Keratinocyte (primary cell): ENCODE measurements around the gene HOXB9. TPM values are rescaled to one million over a fixed set of nuclear protein-coding genes. Genes with fewer than 3 reads are reported as not detected.
A peak's percentile ranks its signal among the peaks of the same experiment; 100 is the strongest.

ENCODE experiments used
- DNase-seq: peaks from one replicate; pipeline ENCODE4 v3.0.0-alpha.2; 2011; ENCODE audit warnings: low read depth, missing footprints, low spot score
- FAIRE-seq: peaks from 2 replicates; lab custom pipeline; 2011; peaks lifted over from hg19 to GRCh38; lab: Jason Lieb, UNC
- H2AFZ ChIP-seq: 2 replicates; pipeline ENCODE4 v1.6.0; 2012; ENCODE audit warnings: low read length, control low read depth, inconsistent platforms; ENCODE audit not compliant: control insufficient read depth
- H3K27ac ChIP-seq: 2 replicates; pipeline ENCODE4 v1.5.1; 2011; ENCODE audit warnings: low read length; ENCODE audit not compliant: control insufficient read depth, insufficient read depth
- H3K27me3 ChIP-seq: 3 replicates; pipeline ENCODE4 v1.6.0; 2011; ENCODE audit warnings: low read length; ENCODE audit not compliant: control insufficient read depth, insufficient read depth; ENCODE audit errors: extremely low read depth
- H3K36me3 ChIP-seq, 2 experiments: 2 replicates in 1 of 2; 3 replicates in 1 of 2; pipeline ENCODE4 v1.5.1; 2011; ENCODE audit warnings: low read length in 2 of 2, mild to moderate bottlenecking in 1 of 2; ENCODE audit not compliant: control insufficient read depth in 2 of 2, insufficient read depth in 2 of 2; ENCODE audit errors: extremely low read depth in 1 of 2
- H3K4me1 ChIP-seq: 3 replicates; pipeline ENCODE4 v1.5.1; 2011; ENCODE audit warnings: low read length; ENCODE audit not compliant: control insufficient read depth, insufficient read depth; ENCODE audit errors: extremely low read depth
- H3K4me2 ChIP-seq: 3 replicates; pipeline ENCODE4 v1.6.0; 2011; ENCODE audit warnings: low read depth, low read length; ENCODE audit not compliant: control insufficient read depth, insufficient read depth; ENCODE audit errors: extremely low read depth
- H3K4me3 ChIP-seq, 3 experiments: fragments of 200-600 bp in 1 of 3; sonication (generic) in 1 of 3; 2 replicates in 2 of 3; 3 replicates in 1 of 3; pipeline ENCODE4 v1.5.1; 2011 to 2016; ENCODE audit warnings: low read length in 3 of 3, mild to moderate bottlenecking in 3 of 3, control low read depth in 2 of 3, inconsistent platforms in 1 of 3, low read depth in 1 of 3, mixed read lengths in 1 of 3, mixed run types in 1 of 3, moderate library complexity in 1 of 3; ENCODE audit not compliant: control insufficient read depth in 2 of 3, insufficient read depth in 2 of 3; ENCODE audit errors: extremely low read depth in 1 of 3
- H3K79me2 ChIP-seq: 2 replicates; pipeline ENCODE4 v1.6.0; 2012; ENCODE audit warnings: low read length; ENCODE audit not compliant: control insufficient read depth, insufficient read depth
- H3K9ac ChIP-seq: 3 replicates; pipeline ENCODE4 v1.6.0; 2011; ENCODE audit warnings: low read length; ENCODE audit not compliant: control insufficient read depth, insufficient read depth; ENCODE audit errors: extremely low read depth
- H3K9me1 ChIP-seq: 3 replicates; pipeline ENCODE4 v1.6.0; 2011; ENCODE audit warnings: low read length; ENCODE audit not compliant: control insufficient read depth, insufficient read depth; ENCODE audit errors: extremely low read depth
- H3K9me3 ChIP-seq: 2 replicates; pipeline ENCODE4 v1.5.1; 2012; ENCODE audit warnings: low read depth, low read length; ENCODE audit not compliant: control insufficient read depth
- H4K20me1 ChIP-seq: 3 replicates; pipeline ENCODE4 v1.6.0; 2011; ENCODE audit warnings: low read length; ENCODE audit not compliant: control insufficient read depth, insufficient read depth; ENCODE audit errors: extremely low read depth
- EZH2 ChIP-seq: IDR thresholded peaks from one replicate; pipeline ENCODE4 v1.6.1; 2012; ENCODE audit warnings: inconsistent platforms, mild to moderate bottlenecking, low read length, moderate library complexity
- dilution Hi-C: fragments of 300-500 bp; cut with MboI; formaldehyde crosslinking; loops from one replicate; pipeline ENCODE4 v1.7.0; 2020; ENCODE audit warnings: low sequenced_read_pairs; ENCODE audit not compliant: extremely low pct_ligation_motif_present
- polyA minus RNA-seq, 3 experiments: library from RNA; depleted of rRNA, polyadenylated mRNA; stranded (reverse); fragments of >200 nt; gene quantifications; 1 replicate in 1 of 3; 2 replicates in 1 of 3; 3 replicates in 1 of 3; pipeline ENCODE4 v1.2.3, GENCODE V29; 2011
- polyA plus RNA-seq, 5 experiments: library from polyadenylated mRNA; depleted of rRNA in 3 of 5; stranded (reverse) in 3 of 5; stranded (forward) in 1 of 5; unstranded in 1 of 5; fragments of >200 nt; gene quantifications; 1 replicate in 1 of 5; 2 replicates in 3 of 5; 3 replicates in 1 of 5; pipeline versions ENCODE4 v1.2.1 to v1.2.3, GENCODE V29; 2011 to 2012; ENCODE audit warnings: missing spikeins in 2 of 5, low read depth in 1 of 5, low replicate concordance in 1 of 5
- TF ChIP-seq, protein P1 (sequence below), 3 experiments: IDR thresholded peaks in 1 of 3; conservative IDR thresholded peaks in 1 of 3; optimal IDR thresholded peaks in 1 of 3; 2 replicates in 2 of 3; 3 replicates in 1 of 3; pipeline versions ENCODE3 to v1.5.1; 2011; ENCODE audit warnings: low read length in 3 of 3, mild to moderate bottlenecking in 3 of 3, moderate library complexity in 2 of 3, control low read depth in 1 of 3, inconsistent platforms in 1 of 3; ENCODE audit not compliant: insufficient read depth in 2 of 3; ENCODE audit errors: extremely low read depth in 1 of 3

The HOXB9 gene
- polyA plus RNA-seq (0.03 TPM in 1 of 3 replicates, not detected in the others), polyA minus RNA-seq (not detected in 3 replicates)
- not detected for polyA plus RNA-seq (2011; ENCODE audit: low read depth)
- not detected in 2 replicates for polyA plus RNA-seq (2011; cell fraction: cytosol; rRNA removed)
- polyA plus RNA-seq (2011; cell fraction: nucleus; rRNA removed): 0.05 TPM in 1 of 2 replicates, not detected in the other
- polyA plus RNA-seq (2012; ENCODE audit: low replicate concordance): not detected in 2 replicates
- polyA minus RNA-seq (2011; cell fraction: cytosol; rRNA and poly(A)+ RNA removed): not detected
- polyA minus RNA-seq (2011; cell fraction: nucleus; rRNA and poly(A)+ RNA removed): not detected in 2 replicates

DNA sequence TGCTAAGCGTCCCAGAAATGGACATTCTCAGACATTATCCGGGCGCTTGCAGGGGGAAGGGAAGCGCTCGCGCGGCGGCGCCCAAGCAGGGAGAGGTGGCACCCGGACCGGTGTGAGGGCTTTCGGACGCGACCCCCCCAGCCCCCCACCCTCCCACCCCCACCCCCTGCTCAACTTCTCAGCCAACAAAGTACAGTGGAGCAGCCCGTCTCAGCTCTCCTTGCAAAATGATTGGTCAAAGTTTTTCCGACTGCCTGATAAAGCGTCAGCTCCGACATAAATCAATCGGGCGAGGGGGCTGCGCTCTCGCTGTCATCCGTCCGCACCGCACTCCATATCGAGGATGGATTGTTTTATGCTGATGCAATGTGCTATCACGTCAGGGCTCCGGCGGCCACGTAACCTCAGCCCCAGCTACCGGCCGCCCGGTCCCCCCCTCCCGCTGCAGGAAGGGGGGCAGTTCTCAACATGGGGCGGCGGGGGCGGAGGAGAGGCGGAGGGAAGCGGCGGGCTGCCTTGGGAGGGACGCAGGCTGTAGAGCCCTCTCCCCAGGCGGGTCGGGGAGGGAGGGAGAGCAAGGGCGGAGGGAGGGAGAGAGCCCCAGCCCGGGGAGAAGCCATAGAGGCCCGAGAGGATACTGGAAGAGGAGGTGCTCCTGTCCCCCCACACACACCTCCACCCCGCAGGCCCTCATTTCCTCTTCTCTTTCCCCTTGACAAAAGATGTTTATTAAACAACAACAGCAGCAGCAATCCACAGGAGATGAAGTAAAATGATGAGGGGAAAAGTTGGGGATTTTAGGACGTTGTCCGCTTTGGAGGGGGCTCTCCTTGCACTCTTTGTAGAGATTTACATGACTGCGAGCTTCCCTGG is at the start of gene HOXB9:
HOXB9 (minus strand) TSS at position 114 of the 873 bp plus-strand sequence; CDS start at position 25, 89 bp downstream.
- H3K4me2 ChIP-seq: peak within 1 kb of the TSS; percentile 67
- dilution Hi-C loops: no loop called here
- FAIRE-seq: no peak
- H3K4me3 ChIP-seq: peak within 1 kb of the TSS; percentile 26 to 54 (median 52)
- no peak within 1 kb of the TSS for H2AFZ ChIP-seq
- H3K27me3 ChIP-seq: peaks cover 100% of the 10 kb centered on the region
- peaks cover 4% of the 10 kb centered on the region for H4K20me1 ChIP-seq
- H3K9me1 ChIP-seq: no peaks in the 10 kb centered on the region
- no peaks in the 10 kb centered on the region for H3K9me3 ChIP-seq
- no peaks in the 10 kb centered on the region for H3K36me3 ChIP-seq
- no peaks in the 10 kb centered on the region for H3K79me2 ChIP-seq
- peak; percentile 89 for TF ChIP-seq EZH2
- TF ChIP-seq, protein P1, sequence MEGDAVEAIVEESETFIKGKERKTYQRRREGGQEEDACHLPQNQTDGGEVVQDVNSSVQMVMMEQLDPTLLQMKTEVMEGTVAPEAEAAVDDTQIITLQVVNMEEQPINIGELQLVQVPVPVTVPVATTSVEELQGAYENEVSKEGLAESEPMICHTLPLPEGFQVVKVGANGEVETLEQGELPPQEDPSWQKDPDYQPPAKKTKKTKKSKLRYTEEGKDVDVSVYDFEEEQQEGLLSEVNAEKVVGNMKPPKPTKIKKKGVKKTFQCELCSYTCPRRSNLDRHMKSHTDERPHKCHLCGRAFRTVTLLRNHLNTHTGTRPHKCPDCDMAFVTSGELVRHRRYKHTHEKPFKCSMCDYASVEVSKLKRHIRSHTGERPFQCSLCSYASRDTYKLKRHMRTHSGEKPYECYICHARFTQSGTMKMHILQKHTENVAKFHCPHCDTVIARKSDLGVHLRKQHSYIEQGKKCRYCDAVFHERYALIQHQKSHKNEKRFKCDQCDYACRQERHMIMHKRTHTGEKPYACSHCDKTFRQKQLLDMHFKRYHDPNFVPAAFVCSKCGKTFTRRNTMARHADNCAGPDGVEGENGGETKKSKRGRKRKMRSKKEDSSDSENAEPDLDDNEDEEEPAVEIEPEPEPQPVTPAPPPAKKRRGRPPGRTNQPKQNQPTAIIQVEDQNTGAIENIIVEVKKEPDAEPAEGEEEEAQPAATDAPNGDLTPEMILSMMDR (optimal IDR thresholded peaks at IDR 0.05 in 1 of 3, IDR thresholded peaks at IDR 0.05 in 1 of 3, conservative IDR thresholded peaks at IDR 0.05 in 1 of 3; ENCODE audit: extremely low read depth in 1 of 3, insufficient read depth in 2 of 3, low read length in 3 of 3): no peak
- DNase-seq: no peak
- no peak within 1 kb of the TSS for H3K27ac ChIP-seq
- no peak within 1 kb of the TSS for H3K9ac ChIP-seq
- peaks cover 3% of the 10 kb centered on the region for H3K4me1 ChIP-seq

DNA sequence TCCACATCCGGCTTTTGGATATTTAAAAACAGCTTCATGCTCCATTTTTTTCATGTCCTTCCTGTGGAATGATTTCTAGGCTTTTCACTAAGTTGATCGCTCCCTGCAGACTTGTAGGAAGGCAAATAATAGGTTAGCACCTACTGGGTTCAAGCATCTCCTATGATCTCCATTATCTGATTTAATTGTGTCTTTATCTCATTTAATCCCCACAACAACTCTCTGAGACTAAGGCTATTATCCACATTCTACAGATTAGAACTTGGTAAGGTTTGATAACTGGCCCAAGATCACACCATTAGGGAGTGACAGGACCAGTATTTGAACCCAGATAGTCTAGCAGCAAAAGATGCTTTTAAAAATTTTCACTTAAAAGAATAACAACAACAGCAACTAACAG is 46.2 kb upstream of the HOXB9 start:
- Histone ChIP-seq H3K9ac (no peak overlapping the region), H3K27ac (no peak overlapping the region), H3K9me1 (no peaks in the 10 kb centered on the region), H3K4me3 (no peak overlapping the region), H2AFZ (no peak overlapping the region), H4K20me1 (no peaks in the 10 kb centered on the region), H3K36me3 (no peaks in the 10 kb centered on the region), H3K4me1 (peaks cover 7% of the 10 kb centered on the region), H3K4me2 (peak overlapping the region; percentile 89), H3K79me2 (no peaks in the 10 kb centered on the region), H3K27me3 (peaks cover 7% of the 10 kb centered on the region), H3K9me3 (no peaks in the 10 kb centered on the region)
- FAIRE-seq: no peak
- TF ChIP-seq EZH2: no peak
- TF ChIP-seq, protein P1 (optimal IDR thresholded peaks at IDR 0.05 in 1 of 3, IDR thresholded peaks at IDR 0.05 in 1 of 3, conservative IDR thresholded peaks at IDR 0.05 in 1 of 3; ENCODE audit: extremely low read depth in 1 of 3, insufficient read depth in 2 of 3, low read length in 3 of 3): no peak
- no peak for DNase-seq
- dilution Hi-C loops: loop anchor here (25.0 kb wide), 1 partner anchor 90 kb away; no protein-coding TSS in a partner anchor
